ENCODE data around the gene SPC24.

GRCh38 chr19:11194173-11194572, 38.6 kb upstream of the SPC24 start:
- TF ChIP-seq CTCF (IDR thresholded peaks at IDR 0.05) (no peak), POLR2A (IDR thresholded peaks at IDR 0.05) (no peak)
